K562 (cell line): ENCODE results near the gene MAGIX. TPM values are rescaled to one million over a fixed set of nuclear protein-coding genes. Genes with fewer than 3 reads are reported as not detected.
A peak's percentile ranks its signal among the peaks of the same experiment; 100 is the strongest.

Source experiments
- ATAC-seq: fragments of 200-7000 bp; cut with Tn5 transposase; 3 replicates; pipeline ENCODE4 v1.9.1; 2020; ENCODE audit warnings: moderate library complexity
- BruUV-seq: library from RNA; stranded (reverse); fragments of 400-500 nt; replicated peaks from 2 replicates; lab custom pipeline; 2021; lab: Mats Ljungman, UMichigan
- CTCF ChIA-PET: fragments of 300-600 bp; formaldehyde crosslinking; extraction: SDS; loops from one replicate; lab custom pipeline; 2021; ENCODE audit warnings: low intra/inter-chr PET ratio; lab: Yijun Ruan, JAX
- POLR2A ChIA-PET: fragments of 300-600, 350-650 bp; sonication (Branson Sonifier 250); formaldehyde crosslinking; extraction: SDS; loops from one replicate; lab custom pipeline; 2021; ENCODE audit warnings: antibody characterized with exemption, inconsistent platforms; lab: Yijun Ruan, JAX
- DNase-seq, 4 experiments: peaks; one replicate each; pipeline versions ENCODE4 v3.0.0 to v3.0.0-alpha.2; 2011 to 2018; ENCODE audit warnings: low spot score in 3 of 4, mixed read lengths in 3 of 4; ENCODE audit errors: extremely low read depth in 1 of 4
- FAIRE-seq: peaks from 2 replicates; lab custom pipeline; 2011; peaks lifted over from hg19 to GRCh38; lab: Jason Lieb, UNC
- H2AFZ ChIP-seq: 2 replicates; pipeline ENCODE4 v1.6.0; 2011; ENCODE audit warnings: low read depth, low read length, control low read depth, inconsistent platforms
- H3K27ac ChIP-seq: fragments of 200-600 bp; 3 replicates; pipeline ENCODE4 v1.8.0; 2011; ENCODE audit warnings: low read depth, mild to moderate bottlenecking, control low read depth, inconsistent platforms, low read length, moderate library complexity, mixed read lengths; ENCODE audit errors: extremely low read depth
- H3K27me3 ChIP-seq, 2 experiments: fragments of 300-600 bp in 1 of 2; 2 replicates in 1 of 2; 3 replicates in 1 of 2; pipeline versions ENCODE4 v1.6.0 to v1.8.0; 2011; ENCODE audit warnings: inconsistent platforms in 2 of 2, low read length in 2 of 2, mild to moderate bottlenecking in 1 of 2, mixed read lengths in 1 of 2, moderate library complexity in 1 of 2; ENCODE audit not compliant: control insufficient read depth in 2 of 2, insufficient read depth in 2 of 2
- H3K36me3 ChIP-seq: fragments of 300-600 bp; 3 replicates; pipeline ENCODE4 v1.8.0; 2011; ENCODE audit warnings: mild to moderate bottlenecking, low read length, inconsistent platforms; ENCODE audit not compliant: control insufficient read depth, insufficient read depth
- H3K4me1 ChIP-seq, 2 experiments: fragments of 200-600 bp in 1 of 2; replicated peaks in 1 of 2; 2 replicates in 1 of 2; 3 replicates in 1 of 2; pipeline versions ENCODE4 v1.5.1 to v1.8.0; 2011; ENCODE audit warnings: inconsistent platforms in 2 of 2, low read length in 2 of 2, mild to moderate bottlenecking in 1 of 2, mixed read lengths in 1 of 2, moderate library complexity in 1 of 2; ENCODE audit not compliant: control insufficient read depth in 2 of 2, insufficient read depth in 2 of 2
- H3K4me2 ChIP-seq: 2 replicates; pipeline ENCODE4 v1.6.1; 2011; ENCODE audit warnings: low read length, control low read depth, inconsistent platforms, mixed read lengths; ENCODE audit not compliant: insufficient read depth
- H3K4me3 ChIP-seq: fragments of 200-600 bp; sonication (generic), shearing (Covaris generic); 2 replicates; pipeline ENCODE4 v1.5.1; 2016; ENCODE audit warnings: control low read depth, inconsistent platforms
- H3K79me2 ChIP-seq: fragments of 200-600 bp; 3 replicates; pipeline ENCODE4 v1.8.0; 2011; ENCODE audit warnings: low read length, inconsistent platforms; ENCODE audit not compliant: control insufficient read depth, insufficient read depth
- H3K9ac ChIP-seq, 2 experiments: 2 replicates each; pipeline versions ENCODE4 v1.6.0 to v1.6.1; 2011; ENCODE audit warnings: low read depth in 2 of 2, low read length in 2 of 2, control low read depth in 1 of 2, inconsistent platforms in 1 of 2, mild to moderate bottlenecking in 1 of 2, mixed read lengths in 1 of 2; ENCODE audit not compliant: insufficient read depth in 1 of 2
- H3K9me1 ChIP-seq: one replicate; pipeline ENCODE4 v1.6.0; 2011; ENCODE audit warnings: inconsistent platforms, mild to moderate bottlenecking, low read length, moderate library complexity; ENCODE audit not compliant: control insufficient read depth, insufficient read depth
- H3K9me3 ChIP-seq: replicated peaks from 2 replicates; pipeline ENCODE4 v1.5.1; 2011; ENCODE audit warnings: low read depth, low read length, inconsistent platforms; ENCODE audit not compliant: control insufficient read depth, insufficient read depth
- H4K20me1 ChIP-seq: replicated peaks from 2 replicates; pipeline ENCODE4 v1.6.1; 2011; ENCODE audit warnings: low read length, inconsistent platforms, mixed read lengths; ENCODE audit not compliant: control insufficient read depth, insufficient read depth
- CEBPB ChIP-seq: fragments of 450-650 bp; IDR thresholded peaks from 2 replicates; pipeline ENCODE4 v1.6.1; 2016; ENCODE audit warnings: missing genetic modification characterization, missing compliant biosample characterization
- CEBPG ChIP-seq, 3 experiments: fragments of 200-800 bp in 1 of 3; sonication (Bioruptor generic) in 1 of 3; sonication (generic) in 1 of 3; formaldehyde crosslinking in 1 of 3; IDR thresholded peaks in 2 of 3; conservative IDR thresholded peaks in 1 of 3; 2 replicates each; pipeline versions ENCODE4 v1.6.1 to v1.8.0; 2016 to 2022; ENCODE audit warnings: missing compliant biosample characterization in 2 of 3, missing genetic modification characterization in 2 of 3, mild to moderate bottlenecking in 1 of 3, missing genetic modification reagents in 1 of 3
- CTCFL ChIP-seq: IDR thresholded peaks from 2 replicates; pipeline ENCODE4 v1.6.1; 2011; ENCODE audit warnings: borderline replicate concordance, low read depth, mild to moderate bottlenecking, moderate library complexity, low read length; ENCODE audit not compliant: insufficient read depth, poor library complexity, severe bottlenecking
- FIP1L1 ChIP-seq: fragments of 200-400 bp; formaldehyde crosslinking; IDR thresholded peaks from 2 replicates; pipeline ENCODE4 v1.6.1; 2018; ENCODE audit warnings: mild to moderate bottlenecking, low read depth, low read length; ENCODE audit not compliant: poor library complexity, severe bottlenecking
- PHF8 ChIP-seq: fragments of 200-600 bp; sonication (generic); IDR thresholded peaks from 2 replicates; pipeline ENCODE4 v1.6.1; 2012; ENCODE audit warnings: mixed run types, mild to moderate bottlenecking, inconsistent platforms, low read length, moderate library complexity, borderline replicate concordance
- PRDM10 ChIP-seq: fragments of 450-650 bp; IDR thresholded peaks from 2 replicates; pipeline ENCODE4 v1.6.1; 2018; ENCODE audit not compliant: partially characterized antibody
- ZSCAN29 ChIP-seq: fragments of 450-650 bp; IDR thresholded peaks from 2 replicates; pipeline ENCODE4 v1.6.1; 2017
- WGBS: fragments of 100-300 bp; shearing (Covaris generic); methylation state at CpG from one replicate; pipeline ENCODE4 v1.1.6; 2016; ENCODE audit warnings: low coverage, mixed read lengths; ENCODE audit not compliant: insufficient coverage; ENCODE audit errors: missing lambda C conversion rate; 5-methylcytosine and 5-hydroxymethylcytosine counted together
- in situ Hi-C: fragments of 300-500 bp; cut with MboI; formaldehyde crosslinking; loops from 4 replicates; pipeline ENCODE4 v1.15.0; 2018; ENCODE audit warnings: inconsistent platforms, mixed read lengths
- intact Hi-C: fragments of 100-400 bp; cut with micrococcal nuclease; formaldehyde crosslinking; loops from 2 replicates; pipeline ENCODE4 v1.14.2; 2022
- polyA plus RNA-seq, 8 experiments: library from polyadenylated mRNA; depleted of rRNA in 4 of 8; stranded (reverse) in 5 of 8; unstranded in 3 of 8; fragments of >200 nt; fragmentation: Nextera tagmentation in 2 of 8; fragmentation: Illumina TruSeq in 1 of 8; extraction: Ambion mirVana in 2 of 8; extraction: Trizol in 1 of 8; gene quantifications; 2 replicates each; pipeline versions ENCODE4 v1.2.1 to v1.2.3, GENCODE V29; 2011 to 2014; ENCODE audit warnings: inconsistent platforms in 1 of 8, missing spikeins in 1 of 8
- total RNA-seq, 7 experiments: library from RNA; depleted of rRNA in 6 of 7; stranded (reverse); fragments of >200 nt in 6 of 7; fragmentation: Illumina TruSeq in 2 of 7; extraction: Trizol in 2 of 7; gene quantifications; 2 replicates each; pipeline versions ENCODE4 v1.2.1 to v1.2.3, GENCODE V29; 2011 to 2021; ENCODE audit warnings: low replicate concordance in 1 of 7

MAGIX gene
- total and polyA plus RNA-seq, 9 of the 15 experiments (the other 6 are each of a cell fraction or from before 2014, with no cell fraction given): 0.08 to 3.5 (median 0.47) TPM

- no peak overlapping the region for H2AFZ ChIP-seq
- in situ Hi-C loops: no loop called here
- no peaks in the 10 kb centered on the region for H3K36me3 ChIP-seq
- ChIA-PET CTCF (no interaction called here), POLR2A (no interaction called here)
- DNase-seq (no peak), ATAC-seq (no peak), FAIRE-seq (no peak)
- TF ChIP-seq CEBPG (CRISPR knock-in tag; IDR thresholded peaks at IDR 0.05) (no peak), CEBPG (tag; conservative IDR thresholded peaks at IDR 0.05 in 1 of 2, IDR thresholded peaks at IDR 0.05 in 1 of 2) (peak in 1 of 2 experiments; percentile 68; a peak in 2 of 4 replicates), CEBPB (tag) (peak; percentile 79), ZSCAN29 (no peak)
- intact Hi-C loops: no loop called here
- no peaks in the 10 kb centered on the region for H3K27me3 ChIP-seq
- H3K79me2 ChIP-seq: peaks cover 33% of the 10 kb centered on the region
- no peak overlapping the region for H3K27ac ChIP-seq
- H3K4me3 ChIP-seq: no peak overlapping the region
- peaks cover 4 to 21% of the 10 kb centered on the region in 2 experiments; a peak in 4 of 5 replicates for H3K4me1 ChIP-seq
- no peaks in the 10 kb centered on the region; the same call in 1 of the 2 replicates for H3K9me3 ChIP-seq
- H3K4me2 ChIP-seq: no peak overlapping the region
- WGBS: 86% methylated on average over 1 of the region's 1 CpG
- BruUV-seq: no TSS peak
- H4K20me1 ChIP-seq: no peaks in the 10 kb centered on the region
- H3K9me1 ChIP-seq: no peaks in the 10 kb centered on the region
- no peak overlapping the region for H3K9ac ChIP-seq
These were observed 9.1 kb upstream of the MAGIX start for GRCh38 chrX:49153467-49153866.

GRCh38 chrX:49155243-49155899, 7.2 kb upstream of the MAGIX start:
- H3K9me3 ChIP-seq: no peaks in the 10 kb centered on the region; the same call in 1 of the 2 replicates
- CTCF ChIA-PET: no interaction called here
- H3K9ac ChIP-seq: peak overlapping the region; percentile 78 to 88; a peak in 3 of 4 replicates
- no peaks in the 10 kb centered on the region for H3K9me1 ChIP-seq
- DNase-seq (peak; percentile 62 to 92 (median 71)), FAIRE-seq (peak; percentile 88), ATAC-seq (peak; percentile 72)
- peaks cover 14% of the 10 kb centered on the region for H3K79me2 ChIP-seq
- H3K4me1 ChIP-seq: peaks cover 0 to 21% of the 10 kb centered on the region in 2 experiments; a peak in 4 of 5 replicates
- no peaks in the 10 kb centered on the region for H3K27me3 ChIP-seq
- BruUV-seq: TSS peak; percentile 84
- intact Hi-C loops (no loop called here), in situ Hi-C loops (no loop called here)
- WGBS: 1% methylated on average over 17 of the region's 18 CpGs
- no peaks in the 10 kb centered on the region for H4K20me1 ChIP-seq
- peak overlapping the region; percentile 86 for H2AFZ ChIP-seq
- H3K36me3 ChIP-seq: no peaks in the 10 kb centered on the region
- peak overlapping the region; percentile 44 for H3K4me3 ChIP-seq
- H3K4me2 ChIP-seq: peak overlapping the region; percentile 89
- POLR2A ChIA-PET: interaction anchor here (0.6 to 1.5 kb wide), 6 partner anchors 11 to 214 kb away, joined by 3 to 5 read pairs (median 4); partner anchors contain the start of gene PLP2
- peak overlapping the region; percentile 91 for H3K27ac ChIP-seq
- TF ChIP-seq FIP1L1 (no peak), PRDM10 (peak; percentile 94), CTCFL (no peak), PHF8 (no peak)
